PC-9 (cell line): ENCODE results near the gene RPL28. TPM values are rescaled to one million over a fixed set of nuclear protein-coding genes. Genes with fewer than 3 reads are reported as not detected.
"Not testable (repeated sequence)": the region's sequence is repeated elsewhere in the genome, so short reads cannot be mapped to it uniquely, and the experiment has no call there.

Experiments used
- BruUV-seq: library from RNA; stranded (reverse); fragments of 400-500 nt; replicated peaks from 2 replicates; lab custom pipeline; 2021; lab: Mats Ljungman, UMichigan
- CTCF ChIA-PET: fragments of 300-600 bp; sonication (Branson Sonifier 250); formaldehyde crosslinking; loops from one replicate; lab custom pipeline; 2022; ENCODE audit warnings: antibody characterized with exemption; lab: Charles Lee
- POLR2A ChIA-PET: fragments of 300-600 bp; sonication (Branson Sonifier 250); formaldehyde crosslinking; loops from one replicate; lab custom pipeline; 2022; ENCODE audit warnings: antibody characterized with exemption; ENCODE audit not compliant: unreplicated experiment; lab: Charles Lee
- DNase-seq, 2 experiments: peaks; one replicate each; pipeline versions ENCODE4 v3.0.0 to v3.0.0-alpha.2; 2015 to 2022; ENCODE audit warnings: mixed read lengths in 1 of 2
- H2AFZ ChIP-seq: fragments of 200-600 bp; sonication (generic); 2 replicates; pipeline ENCODE4 v1.8.1; 2017; ENCODE audit warnings: antibody characterized with exemption
- H3F3A ChIP-seq: fragments of 200-600 bp; sonication (generic); 2 replicates; pipeline ENCODE4 v1.8.1; 2017; ENCODE audit warnings: antibody characterized with exemption, mild to moderate bottlenecking, low read depth; ENCODE audit not compliant: insufficient read depth
- H3K27ac ChIP-seq: fragments of 200-600 bp; sonication (generic); 2 replicates; pipeline ENCODE4 v1.6.1; 2016; ENCODE audit warnings: mixed run types
- H3K27me3 ChIP-seq: fragments of 200-600 bp; sonication (generic); 2 replicates; pipeline ENCODE4 v1.6.1; 2016; ENCODE audit warnings: low read depth, mixed run types; ENCODE audit not compliant: insufficient read depth
- H3K36me3 ChIP-seq: fragments of 200-600 bp; sonication (generic); 2 replicates; pipeline ENCODE4 v1.6.1; 2016; ENCODE audit warnings: low read depth, mixed run types
- H3K4me1 ChIP-seq: fragments of 200-600 bp; sonication (generic); replicated peaks from 2 replicates; pipeline ENCODE4 v1.6.1; 2016; ENCODE audit warnings: mixed run types; ENCODE audit not compliant: insufficient read depth
- H3K4me2 ChIP-seq: fragments of 200-600 bp; sonication (generic); 2 replicates; pipeline ENCODE4 v1.6.1; 2017; ENCODE audit warnings: mixed run types
- H3K4me3 ChIP-seq: fragments of 200-600 bp; sonication (generic); 2 replicates; pipeline ENCODE4 v1.6.1; 2016; ENCODE audit warnings: mixed run types
- H3K79me2 ChIP-seq: fragments of 200-600 bp; sonication (generic); 2 replicates; pipeline ENCODE4 v1.6.1; 2017; ENCODE audit warnings: low read depth, mixed run types
- H3K9me2 ChIP-seq: fragments of 200-600 bp; sonication (generic); 2 replicates; pipeline ENCODE4 v1.8.1; 2017; ENCODE audit warnings: mild to moderate bottlenecking; ENCODE audit not compliant: insufficient read depth
- H3K9me3 ChIP-seq: fragments of 200-600 bp; sonication (generic); 2 replicates; pipeline ENCODE4 v1.8.1; 2016; ENCODE audit warnings: low read depth; ENCODE audit not compliant: insufficient read depth
- H4K20me1 ChIP-seq: fragments of 200-600 bp; sonication (generic); 2 replicates; pipeline ENCODE4 v1.8.1; 2017; ENCODE audit not compliant: insufficient read depth
- CTCF ChIP-seq: fragments of 200-600 bp; sonication (generic); conservative IDR thresholded peaks from 2 replicates; pipeline ENCODE4 v1.6.1; 2017; ENCODE audit warnings: mixed run types, antibody characterized with exemption, mild to moderate bottlenecking, moderate library complexity
- EZH2 ChIP-seq: fragments of 200-600 bp; sonication (generic); IDR thresholded peaks from 2 replicates; pipeline ENCODE4 v1.8.0; 2017; ENCODE audit warnings: antibody characterized with exemption, low read depth
- intact Hi-C: fragments of 100-400 bp; cut with micrococcal nuclease; formaldehyde crosslinking; loops from one replicate; pipeline ENCODE4 v1.10.0; 2022; ENCODE audit not compliant: unreplicated experiment
- total RNA-seq: library from RNA; stranded (reverse); gene quantifications from 2 replicates; pipeline ENCODE4 v1.2.3, GENCODE V29; 2021

Gene RPL28
- total RNA-seq, 1 experiment from 2014 or later, result 2,433 TPM

DNA sequence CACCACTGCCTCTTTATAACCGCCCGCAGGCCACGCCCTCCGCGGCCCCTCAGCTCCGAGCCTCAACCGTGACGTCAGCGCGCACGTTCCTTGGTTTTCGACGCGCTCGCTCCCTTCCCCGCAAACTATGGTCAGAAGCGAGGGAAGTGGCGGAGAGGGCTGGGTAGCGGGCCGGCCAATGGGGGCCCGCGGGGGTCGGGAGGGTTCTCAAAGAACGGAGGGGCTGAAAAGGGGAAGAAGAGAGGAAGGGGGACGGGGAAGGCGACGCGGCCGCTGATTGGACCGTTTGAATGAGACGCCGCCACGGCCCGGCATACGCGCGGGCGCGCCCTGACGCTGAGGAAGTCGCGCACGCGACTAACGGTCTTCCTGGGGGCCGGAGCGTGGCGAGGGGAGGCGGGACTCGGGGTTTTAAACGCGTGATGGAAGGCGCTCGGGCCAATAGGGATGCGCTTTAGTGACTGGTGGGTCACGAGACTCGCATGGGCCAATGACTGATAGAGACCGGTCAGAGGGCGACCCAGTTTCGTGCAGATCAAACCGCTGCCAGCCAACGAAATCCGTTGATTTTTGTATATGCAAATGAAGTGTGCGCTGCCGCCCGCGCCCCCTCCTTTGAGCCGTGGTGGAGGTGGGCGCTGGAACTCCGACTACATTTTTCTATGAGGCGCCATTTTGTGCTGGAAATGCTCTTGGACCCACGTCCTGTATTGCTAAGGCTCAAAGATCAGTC lies 22.2 kb downstream of the RPL28 start:
- CTCF ChIA-PET, result no interaction called here
- POLR2A ChIA-PET, result interaction anchor here (0.5 to 1.2 kb wide), 19 partner anchors 14 to 339 kb away, joined by 3 to 42 read pairs (median 5); partner anchors contain the start of genes HSPBP1, ISOC2, KMT5C and TMEM238
- Histone ChIP-seq H3F3A (peaks cover 41% of the 10 kb centered on the region), H3K9me3 (no peaks in the 10 kb centered on the region), H3K9me2 (no peaks in the 10 kb centered on the region), H3K27ac (peak overlapping the region; percentile 86), H3K4me3 (peak overlapping the region; percentile 63), H3K36me3 (peaks cover 24% of the 10 kb centered on the region), H4K20me1 (peaks cover 39% of the 10 kb centered on the region), H3K79me2 (peaks cover 45% of the 10 kb centered on the region), H3K27me3 (no peaks in the 10 kb centered on the region), H2AFZ (peak overlapping the region; percentile 85), H3K4me1 (peaks cover 21% of the 10 kb centered on the region), H3K4me2 (peak overlapping the region; percentile 84)
- no TSS peak for BruUV-seq
- TF ChIP-seq CTCF (no peak), EZH2 (no peak)
- DNase-seq, result peak; percentile 95 to 98
- intact Hi-C loops, result loop anchor here (2.0 to 5.0 kb wide), 3 partner anchors 23 to 241 kb away; partner anchors contain the start of genes DNAAF3, KMT5C, RPL28 and TMEM238

GRCh38 chr19:55408533-55408872 lies 22.8 kb downstream of the RPL28 start:
- Histone ChIP-seq H4K20me1 (peaks cover 34% of the 10 kb centered on the region), H3K27me3 (no peaks in the 10 kb centered on the region), H3K9me3 (no peaks in the 10 kb centered on the region), H3K36me3 (peaks cover 21% of the 10 kb centered on the region), H3F3A (peaks cover 36% of the 10 kb centered on the region), H3K4me3 (peak overlapping the region; percentile 63), H3K27ac (peak overlapping the region; percentile 28; the same call in 1 of the 2 replicates), H3K9me2 (no peaks in the 10 kb centered on the region), H3K4me2 (peak overlapping the region; percentile 84), H3K79me2 (peaks cover 40% of the 10 kb centered on the region), H2AFZ (peak overlapping the region; percentile 85), H3K4me1 (peaks cover 21% of the 10 kb centered on the region)
- no peak for TF ChIP-seq CTCF
- no peak for TF ChIP-seq EZH2
- intact Hi-C loops, result loop anchor here (5.0 kb wide), 1 partner anchor 241 kb away; the partner anchor contains the start of gene DNAAF3
- POLR2A ChIA-PET, result interaction anchor here (0.7 kb wide), 1 partner anchor 107 kb away, joined by 3 read pairs; no protein-coding TSS in a partner anchor
- CTCF ChIA-PET, result no interaction called here
- BruUV-seq, result TSS peak; percentile 91
- no peak for DNase-seq

DNA sequence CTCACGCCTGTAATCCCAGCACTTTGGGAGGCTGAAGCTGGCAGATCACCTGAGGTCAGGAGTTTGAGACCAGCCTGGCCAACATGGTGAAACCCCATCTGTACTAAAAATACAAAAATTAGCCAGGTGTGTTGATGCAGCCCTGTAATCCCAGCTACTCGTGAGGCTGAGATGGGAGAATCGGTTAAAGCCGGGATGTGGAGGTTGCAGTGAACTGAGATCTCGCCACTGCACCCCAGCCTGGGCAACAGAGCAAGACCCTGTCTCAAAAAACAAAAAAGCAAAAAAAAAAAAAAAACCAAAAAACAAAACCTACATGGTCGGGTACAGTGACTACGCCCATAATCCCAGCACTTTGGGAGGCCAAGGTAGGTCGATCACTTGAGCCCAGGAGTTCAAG lies 23.4 kb downstream of the RPL28 start:
- H3K9me2 ChIP-seq, H2AFZ ChIP-seq, BruUV-seq, CTCF ChIA-PET, POLR2A ChIA-PET, H3K27ac ChIP-seq, H3K4me2 ChIP-seq, H3K4me3 ChIP-seq, H3K27me3 ChIP-seq, H3K9me3 ChIP-seq: not testable (repeated sequence)
- Histone ChIP-seq H3K36me3 (peaks cover 16% of the 10 kb centered on the region), H3F3A (peaks cover 29% of the 10 kb centered on the region), H3K4me1 (peaks cover 21% of the 10 kb centered on the region), H3K79me2 (peaks cover 33% of the 10 kb centered on the region), H4K20me1 (peaks cover 27% of the 10 kb centered on the region)
- intact Hi-C loops, result loop anchor here (5.0 kb wide), 1 partner anchor 242 kb away; the partner anchor contains the start of gene DNAAF3
- peak in 1 of 2 experiments; percentile 9 for DNase-seq
